SK-N-SH (cell line): ENCODE measurements around the gene CYBA.

Source experiments
- CHD2 ChIP-seq: fragments of 150-350 bp; IDR thresholded peaks from 2 replicates; pipeline ENCODE4 v1.6.1; 2018; ENCODE audit warnings: low read length; ENCODE audit not compliant: partially characterized antibody
- FOXJ3 ChIP-seq: sonication (generic); formaldehyde crosslinking; IDR thresholded peaks from 2 replicates; pipeline ENCODE4 v1.5.1; 2020; ENCODE audit warnings: mild to moderate bottlenecking, missing genetic modification reagents
- FOXM1 ChIP-seq: IDR thresholded peaks from 2 replicates; pipeline ENCODE4 v1.4.0; 2012; ENCODE audit warnings: low read depth, mild to moderate bottlenecking
- GABPA ChIP-seq: IDR thresholded peaks from 2 replicates; pipeline ENCODE4 v1.4.0; 2012; ENCODE audit warnings: low read depth, mild to moderate bottlenecking
- NFIC ChIP-seq: IDR thresholded peaks from 2 replicates; pipeline ENCODE4 v1.4.0; 2012; ENCODE audit warnings: borderline replicate concordance
- POLR2AphosphoS5 ChIP-seq: IDR thresholded peaks from 2 replicates; pipeline ENCODE4 v1.6.1; 2012; ENCODE audit warnings: low read depth, low read length
- RAD21 ChIP-seq: IDR thresholded peaks from 2 replicates; pipeline ENCODE4 v1.6.1; 2012; ENCODE audit warnings: mild to moderate bottlenecking, low read length
- RCOR1 ChIP-seq: fragments of 150-350 bp; IDR thresholded peaks from 2 replicates; pipeline ENCODE4 v1.6.1; 2017; ENCODE audit warnings: antibody characterized with exemption, low read length
- RXRA ChIP-seq: IDR thresholded peaks from 2 replicates; pipeline ENCODE4 v1.4.0; 2012; ENCODE audit warnings: low read depth, mild to moderate bottlenecking, borderline replicate concordance
- SIN3A ChIP-seq: IDR thresholded peaks from 2 replicates; pipeline ENCODE4 v1.6.1; 2012; ENCODE audit warnings: low read depth, mild to moderate bottlenecking, low read length, moderate library complexity, borderline replicate concordance
- YY1 ChIP-seq: IDR thresholded peaks from 2 replicates; pipeline ENCODE4 v1.4.0; 2012; ENCODE audit warnings: low read depth, mild to moderate bottlenecking
- TF ChIP-seq, protein P1 (sequence below): IDR thresholded peaks from 2 replicates; pipeline ENCODE4 v1.4.0; 2012; ENCODE audit warnings: low read depth, borderline replicate concordance
- TF ChIP-seq, protein P2 (sequence below): IDR thresholded peaks from 2 replicates; pipeline ENCODE4; 2012
- TF ChIP-seq, protein P3 (sequence below): fragments of 200-600 bp; sonication (generic); IDR thresholded peaks from 2 replicates; pipeline ENCODE4 v1.6.1; 2017; ENCODE audit warnings: antibody characterized with exemption, mild to moderate bottlenecking, moderate library complexity

DNA sequence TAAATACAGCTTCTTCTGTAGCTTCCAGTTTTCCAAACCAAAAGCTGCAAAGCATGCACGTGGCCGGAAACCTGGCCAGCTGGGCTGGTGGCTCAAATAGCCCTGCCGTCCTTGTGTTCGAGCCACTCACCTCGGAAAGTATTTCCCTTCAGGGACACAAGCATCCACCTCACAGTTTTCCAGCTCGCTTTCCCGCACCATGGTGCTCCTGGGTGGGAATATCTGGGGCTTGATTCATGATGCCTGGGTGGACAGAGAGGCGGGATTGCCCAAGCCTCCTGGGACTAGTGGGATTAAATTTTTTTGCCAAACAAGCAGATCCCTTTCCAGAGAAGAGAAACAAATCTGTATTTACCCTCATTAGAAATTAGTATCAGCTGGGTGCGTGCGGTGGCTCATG, 19.1 kb upstream of the CYBA start:
- TF ChIP-seq, protein P1, sequence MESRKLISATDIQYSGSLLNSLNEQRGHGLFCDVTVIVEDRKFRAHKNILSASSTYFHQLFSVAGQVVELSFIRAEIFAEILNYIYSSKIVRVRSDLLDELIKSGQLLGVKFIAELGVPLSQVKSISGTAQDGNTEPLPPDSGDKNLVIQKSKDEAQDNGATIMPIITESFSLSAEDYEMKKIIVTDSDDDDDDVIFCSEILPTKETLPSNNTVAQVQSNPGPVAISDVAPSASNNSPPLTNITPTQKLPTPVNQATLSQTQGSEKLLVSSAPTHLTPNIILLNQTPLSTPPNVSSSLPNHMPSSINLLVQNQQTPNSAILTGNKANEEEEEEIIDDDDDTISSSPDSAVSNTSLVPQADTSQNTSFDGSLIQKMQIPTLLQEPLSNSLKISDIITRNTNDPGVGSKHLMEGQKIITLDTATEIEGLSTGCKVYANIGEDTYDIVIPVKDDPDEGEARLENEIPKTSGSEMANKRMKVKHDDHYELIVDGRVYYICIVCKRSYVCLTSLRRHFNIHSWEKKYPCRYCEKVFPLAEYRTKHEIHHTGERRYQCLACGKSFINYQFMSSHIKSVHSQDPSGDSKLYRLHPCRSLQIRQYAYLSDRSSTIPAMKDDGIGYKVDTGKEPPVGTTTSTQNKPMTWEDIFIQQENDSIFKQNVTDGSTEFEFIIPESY: no peak
- TF ChIP-seq, protein P2, sequence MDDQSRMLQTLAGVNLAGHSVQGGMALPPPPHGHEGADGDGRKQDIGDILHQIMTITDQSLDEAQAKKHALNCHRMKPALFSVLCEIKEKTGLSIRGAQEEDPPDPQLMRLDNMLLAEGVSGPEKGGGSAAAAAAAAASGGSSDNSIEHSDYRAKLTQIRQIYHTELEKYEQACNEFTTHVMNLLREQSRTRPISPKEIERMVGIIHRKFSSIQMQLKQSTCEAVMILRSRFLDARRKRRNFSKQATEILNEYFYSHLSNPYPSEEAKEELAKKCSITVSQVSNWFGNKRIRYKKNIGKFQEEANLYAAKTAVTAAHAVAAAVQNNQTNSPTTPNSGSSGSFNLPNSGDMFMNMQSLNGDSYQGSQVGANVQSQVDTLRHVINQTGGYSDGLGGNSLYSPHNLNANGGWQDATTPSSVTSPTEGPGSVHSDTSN: no peak
- TF ChIP-seq SIN3A (no peak), RCOR1 (no peak), CHD2 (no peak), FOXM1 (no peak), YY1 (no peak), NFIC (no peak), RAD21 (no peak), RXRA (no peak), FOXJ3 (CRISPR knock-in tag) (no peak), GABPA (no peak), POLR2AphosphoS5 (no peak)
- TF ChIP-seq, protein P3, sequence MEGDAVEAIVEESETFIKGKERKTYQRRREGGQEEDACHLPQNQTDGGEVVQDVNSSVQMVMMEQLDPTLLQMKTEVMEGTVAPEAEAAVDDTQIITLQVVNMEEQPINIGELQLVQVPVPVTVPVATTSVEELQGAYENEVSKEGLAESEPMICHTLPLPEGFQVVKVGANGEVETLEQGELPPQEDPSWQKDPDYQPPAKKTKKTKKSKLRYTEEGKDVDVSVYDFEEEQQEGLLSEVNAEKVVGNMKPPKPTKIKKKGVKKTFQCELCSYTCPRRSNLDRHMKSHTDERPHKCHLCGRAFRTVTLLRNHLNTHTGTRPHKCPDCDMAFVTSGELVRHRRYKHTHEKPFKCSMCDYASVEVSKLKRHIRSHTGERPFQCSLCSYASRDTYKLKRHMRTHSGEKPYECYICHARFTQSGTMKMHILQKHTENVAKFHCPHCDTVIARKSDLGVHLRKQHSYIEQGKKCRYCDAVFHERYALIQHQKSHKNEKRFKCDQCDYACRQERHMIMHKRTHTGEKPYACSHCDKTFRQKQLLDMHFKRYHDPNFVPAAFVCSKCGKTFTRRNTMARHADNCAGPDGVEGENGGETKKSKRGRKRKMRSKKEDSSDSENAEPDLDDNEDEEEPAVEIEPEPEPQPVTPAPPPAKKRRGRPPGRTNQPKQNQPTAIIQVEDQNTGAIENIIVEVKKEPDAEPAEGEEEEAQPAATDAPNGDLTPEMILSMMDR: no peak
